Common myeloid progenitor, CD34-positive (primary cell): Measurements from ENCODE around the gene KBTBD2. TPM values are rescaled to one million over a fixed set of nuclear protein-coding genes. Genes with fewer than 3 reads are reported as not detected.

Experiments
- CTCF ChIA-PET: fragments of 350-600 bp; sonication (Branson Sonifier 250); formaldehyde crosslinking; loops from one replicate; lab custom pipeline; 2021; ENCODE audit warnings: antibody characterized with exemption; lab: Charles Lee
- POLR2A ChIA-PET: fragments of 350-600 bp; sonication (Branson Sonifier 250); formaldehyde crosslinking; loops from one replicate; lab custom pipeline; 2021; ENCODE audit warnings: antibody characterized with exemption; lab: Charles Lee
- DNase-seq, 3 donors: peaks; one replicate each; pipeline versions ENCODE4 v3.0.0 to v3.0.0-alpha.2; 2013
- H3K27ac ChIP-seq, 2 experiments: 1 replicate in 1 of 2; 2 replicates in 1 of 2; pipeline ENCODE4 v1.7.0; 2013; ENCODE audit warnings: inconsistent platforms in 2 of 2, low read length in 2 of 2, mild to moderate bottlenecking in 2 of 2, low read depth in 1 of 2, moderate library complexity in 1 of 2; ENCODE audit not compliant: severe bottlenecking in 2 of 2, insufficient read depth in 1 of 2, poor library complexity in 1 of 2
- H3K27me3 ChIP-seq, 5 experiments: replicated peaks in 2 of 5; 1 replicate in 3 of 5; 2 replicates in 2 of 5; pipeline versions ENCODE4 v1.6.1 to v1.7.0; 2013; ENCODE audit warnings: low read length in 4 of 5, mild to moderate bottlenecking in 2 of 5, moderate library complexity in 2 of 5, inconsistent platforms in 1 of 5; ENCODE audit not compliant: insufficient read depth in 5 of 5, control insufficient read depth in 4 of 5
- H3K36me3 ChIP-seq, 4 experiments: 1 replicate in 2 of 4; 2 replicates in 2 of 4; pipeline versions ENCODE4 v1.6.1 to v1.7.0; 2013; ENCODE audit warnings: low read length in 3 of 4, control low read depth in 1 of 4, mild to moderate bottlenecking in 1 of 4; ENCODE audit not compliant: control insufficient read depth in 4 of 4, insufficient read depth in 4 of 4
- H3K4me1 ChIP-seq, 4 experiments: 1 replicate in 3 of 4; 2 replicates in 1 of 4; pipeline versions ENCODE4 v1.6.1 to v1.7.1; 2013; ENCODE audit warnings: low read length in 3 of 4, mild to moderate bottlenecking in 3 of 4, control low read depth in 1 of 4, inconsistent platforms in 1 of 4, moderate library complexity in 1 of 4; ENCODE audit not compliant: control insufficient read depth in 4 of 4, insufficient read depth in 4 of 4; ENCODE audit errors: control extremely low read depth in 1 of 4
- H3K4me3 ChIP-seq, 7 experiments: 1 replicate in 4 of 7; 2 replicates in 3 of 7; pipeline versions ENCODE4 v1.5.1 to v1.7.0; 2013; ENCODE audit warnings: mild to moderate bottlenecking in 7 of 7, low read length in 6 of 7, moderate library complexity in 6 of 7, inconsistent platforms in 2 of 7, low read depth in 2 of 7, control low read depth in 1 of 7; ENCODE audit not compliant: insufficient read depth in 4 of 7, control insufficient read depth in 1 of 7; ENCODE audit errors: extremely low read depth in 1 of 7
- H3K9me3 ChIP-seq, 5 experiments: 1 replicate in 4 of 5; 2 replicates in 1 of 5; pipeline versions ENCODE4 v1.6.1 to v1.7.1; 2013; ENCODE audit warnings: low read length in 4 of 5, mild to moderate bottlenecking in 2 of 5, inconsistent platforms in 1 of 5, low read depth in 1 of 5, moderate library complexity in 1 of 5; ENCODE audit not compliant: control insufficient read depth in 4 of 5, insufficient read depth in 2 of 5; ENCODE audit errors: control extremely low read depth in 1 of 5
- WGBS: methylation state at CpG from one replicate; pipeline ENCODE4 v1.1.5; 2013; ENCODE audit not compliant: insufficient coverage; 5-methylcytosine and 5-hydroxymethylcytosine counted together
- polyA plus RNA-seq: library from polyadenylated mRNA; unstranded; fragments of 120-200 nt; gene quantifications from one replicate; pipeline ENCODE4 v1.2.1, GENCODE V29; 2013

Gene KBTBD2
- 43.1 TPM for polyA plus RNA-seq

DNA sequence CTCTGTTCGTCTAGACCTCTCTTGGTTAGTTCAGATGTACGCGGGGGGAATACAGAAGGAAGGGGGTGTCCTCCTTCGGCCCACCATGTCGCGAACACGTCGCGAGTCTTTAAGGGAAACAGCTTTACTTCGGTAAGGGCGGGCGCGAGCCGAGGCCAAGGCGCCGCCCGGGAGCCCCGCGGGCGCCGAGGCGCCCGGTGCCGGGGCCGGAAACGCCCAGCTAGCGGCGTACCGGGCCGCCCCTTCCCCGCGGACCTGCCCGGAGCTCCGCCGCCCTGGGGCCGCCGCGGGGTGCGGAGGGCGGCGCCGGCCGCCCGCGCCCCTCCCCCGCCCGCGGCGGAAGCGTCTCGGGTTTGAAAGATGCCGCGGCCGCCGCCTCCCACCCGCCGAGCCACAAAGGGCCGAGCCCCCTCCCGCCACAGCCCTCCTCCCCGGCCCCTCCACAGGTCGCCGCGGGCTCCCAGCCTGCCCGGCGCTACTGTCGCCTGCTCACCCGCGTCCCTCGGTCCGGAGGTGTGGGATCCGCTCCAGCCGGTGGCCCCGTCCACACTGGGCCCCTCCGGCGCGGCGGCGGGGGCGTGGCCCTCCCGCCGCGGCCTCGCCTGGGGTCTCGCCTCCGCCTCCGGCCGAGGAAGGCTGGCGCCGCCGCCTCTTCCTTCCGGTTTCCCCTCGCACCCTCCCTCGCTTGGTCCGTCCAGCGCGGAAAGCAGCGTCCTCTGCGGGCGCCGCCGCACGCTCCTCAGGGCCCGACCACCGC lies at the start of gene KBTBD2:
Gene KBTBD2 (minus strand): TSS at position 718 of the 757 bp plus-strand sequence. CDS start 12,156 bp downstream, outside the sequence.
- H3K36me3 ChIP-seq, result no peaks in the 10 kb centered on the region
- DNase-seq, result peak; percentile 86 to 94 (median 92)
- WGBS, result 0% methylated on average over 88 of the region's 104 CpGs
- peak within 1 kb of the TSS; percentile 81 to 98 (median 92) for H3K4me3 ChIP-seq
- H3K4me1 ChIP-seq, result peaks cover 25 to 53% (median 33%) of the 10 kb centered on the region in 4 experiments
- no peaks in the 10 kb centered on the region for H3K27me3 ChIP-seq
- ChIA-PET CTCF (interaction anchor here (2.0 to 3.1 kb wide), 3 partner anchors 12 to 45 kb away, joined by 6 to 15 read pairs (median 15); no protein-coding TSS in a partner anchor), POLR2A (interaction anchor here (0.9 to 2.4 kb wide), 3 partner anchors 14 to 52 kb away, joined by 3 to 8 read pairs (median 4); no protein-coding TSS in a partner anchor)
- peak within 1 kb of the TSS; percentile 95 to 98 for H3K27ac ChIP-seq
- H3K9me3 ChIP-seq, result no peaks in the 10 kb centered on the region

DNA sequence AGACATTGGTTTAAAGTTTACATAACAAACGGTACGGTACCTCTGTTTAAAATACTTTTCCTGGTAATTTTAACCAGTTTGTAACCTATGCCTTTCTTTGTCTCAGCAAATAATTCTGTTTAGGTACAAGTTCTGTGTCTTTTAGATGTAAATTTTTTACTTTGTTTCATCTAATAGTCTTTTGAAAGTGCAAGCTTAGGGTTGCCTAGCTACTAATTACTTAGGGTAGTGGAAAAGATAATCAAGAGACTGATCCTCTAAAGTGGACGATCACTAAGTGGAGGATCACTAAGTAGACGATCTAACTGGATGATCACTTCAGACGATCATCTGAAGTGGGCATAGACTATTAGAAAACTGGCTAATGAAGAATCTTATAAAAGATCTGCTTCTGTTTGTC lies 49.6 kb upstream of the KBTBD2 start:
- Histone ChIP-seq H3K9me3 (no peaks in the 10 kb centered on the region), H3K36me3 (peaks cover 0 to 4% (median 0%) of the 10 kb centered on the region in 4 experiments), H3K4me3 (peak overlapping the region in 5 of 7 experiments; percentile 69 to 93 (median 74)), H3K27me3 (no peaks in the 10 kb centered on the region), H3K27ac (no peak overlapping the region), H3K4me1 (peaks cover 5 to 31% (median 20%) of the 10 kb centered on the region in 4 experiments)
- WGBS, result 86% methylated on average over 5 of the region's 5 CpGs
- CTCF ChIA-PET, result interaction anchor here (0.9 to 3.8 kb wide), 7 partner anchors 48 to 167 kb away, joined by 4 to 41 read pairs (median 10); partner anchors contain the start of gene RP9
- DNase-seq, result no peak
- POLR2A ChIA-PET, result no interaction called here

DNA sequence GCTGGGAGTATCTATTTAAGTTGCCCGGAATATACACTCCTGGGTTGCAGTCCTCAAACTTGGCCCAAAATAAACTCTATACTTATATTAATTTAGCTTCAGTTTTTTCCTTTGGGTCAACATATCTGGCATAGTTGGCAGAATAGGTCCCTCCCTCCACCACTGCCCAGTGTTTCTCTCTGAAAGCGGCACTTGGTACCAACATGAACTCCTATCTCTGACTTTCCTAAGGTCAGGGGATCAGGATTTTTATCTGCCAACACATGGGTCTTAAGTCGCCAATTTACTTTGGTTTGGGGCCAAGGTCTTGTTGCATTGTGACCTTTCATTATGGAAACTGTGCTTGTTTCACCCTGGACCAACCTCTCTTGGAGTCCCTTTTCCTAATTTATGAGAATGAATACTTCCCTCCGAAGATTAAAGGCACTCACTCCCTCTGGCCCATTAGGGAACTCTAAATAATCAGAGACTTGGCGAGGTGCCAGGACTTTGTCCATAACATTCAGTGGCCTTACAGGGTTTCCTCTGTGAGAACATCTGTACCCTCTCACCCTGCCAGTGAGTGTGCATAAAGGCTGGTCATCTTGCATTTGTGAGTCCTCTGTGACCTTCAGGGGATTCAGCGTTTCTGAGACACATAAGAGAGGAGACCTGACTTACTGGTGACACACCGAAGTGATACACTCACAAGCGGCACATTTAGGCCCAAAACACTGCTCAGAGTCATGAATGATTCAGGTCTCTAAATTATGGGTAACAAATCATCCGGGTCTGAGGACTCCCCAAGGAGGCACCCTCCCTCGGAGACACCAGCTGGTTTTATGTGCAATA lies 46.0 kb upstream of the KBTBD2 start:
- POLR2A ChIA-PET, result no interaction called here
- WGBS, result 91% methylated on average over 10 of the region's 10 CpGs
- no peak overlapping the region for H3K27ac ChIP-seq

DNA sequence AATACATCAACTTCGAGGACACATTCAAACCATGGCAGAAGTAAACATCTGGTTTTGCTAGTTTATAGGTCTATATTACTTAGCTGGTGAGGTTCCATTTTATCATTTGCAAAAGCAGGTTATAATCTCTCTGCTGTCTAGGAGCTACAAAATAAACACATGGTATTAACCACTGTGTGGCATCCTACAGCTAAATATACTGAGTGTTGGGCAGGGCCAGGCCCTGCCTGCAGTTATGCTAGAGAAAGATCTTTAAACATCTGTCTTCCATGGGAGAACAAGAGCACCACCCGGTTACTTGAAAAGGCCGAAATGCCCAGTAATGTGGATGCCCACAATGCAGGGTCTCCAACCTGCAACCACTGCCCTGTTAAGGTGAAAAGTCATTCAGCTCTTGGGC lies 45.1 kb upstream of the KBTBD2 start:
- DNase-seq, result no peak
- Histone ChIP-seq H3K36me3 (peaks cover 0 to 9% (median 2%) of the 10 kb centered on the region in 4 experiments), H3K27me3 (no peaks in the 10 kb centered on the region), H3K9me3 (no peaks in the 10 kb centered on the region), H3K4me3 (no peak overlapping the region), H3K4me1 (peaks cover 2 to 27% (median 9%) of the 10 kb centered on the region in 4 experiments), H3K27ac (no peak overlapping the region)
- ChIA-PET CTCF (interaction anchor here (0.6 to 1.9 kb wide), 2 partner anchors 9 to 14 kb away, joined by 3 to 6 read pairs; no protein-coding TSS in a partner anchor), POLR2A (no interaction called here)
- 90% methylated on average over 2 of the region's 3 CpGs for WGBS

More for the DNA sequence above, 46.0 kb upstream of the KBTBD2 start:
- Histone ChIP-seq H3K4me3 (no peak overlapping the region), H3K9me3 (no peaks in the 10 kb centered on the region), H3K36me3 (peaks cover 0 to 6% (median 2%) of the 10 kb centered on the region in 4 experiments), H3K27me3 (no peaks in the 10 kb centered on the region), H3K4me1 (peaks cover 5 to 29% (median 17%) of the 10 kb centered on the region in 4 experiments)
- DNase-seq, result no peak
- CTCF ChIA-PET, result interaction anchor here (1.9 kb wide), 1 partner anchor 10 kb away, joined by 6 read pairs; no protein-coding TSS in a partner anchor

DNA sequence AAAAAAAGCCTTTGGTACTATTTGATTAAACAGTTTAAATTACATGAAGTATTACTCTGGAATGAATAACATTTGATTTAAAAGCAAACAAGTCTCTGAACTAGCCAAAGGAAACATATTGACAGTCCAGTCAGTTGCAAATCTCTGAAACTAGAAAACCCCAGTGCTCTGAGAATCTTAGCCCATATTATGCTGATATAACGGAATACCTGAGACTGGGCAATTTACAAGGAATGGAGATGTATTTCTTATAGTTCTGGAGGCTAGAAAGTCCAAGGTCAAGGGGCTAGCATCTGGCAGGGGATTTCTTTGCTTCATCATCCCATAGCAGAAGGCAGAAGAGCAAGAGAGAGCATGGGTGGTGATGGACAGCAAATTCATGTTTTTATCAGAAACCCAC lies 44.0 kb upstream of the KBTBD2 start:
- POLR2A ChIA-PET, result no interaction called here
- peaks cover 0 to 19% (median 4%) of the 10 kb centered on the region in 4 experiments for H3K36me3 ChIP-seq
- H3K9me3 ChIP-seq, result no peaks in the 10 kb centered on the region
- no peak for DNase-seq
- 100% methylated on average over 1 of the region's 1 CpG for WGBS
- H3K27ac ChIP-seq, result no peak overlapping the region
- H3K4me1 ChIP-seq, result peaks cover 0 to 17% (median 4%) of the 10 kb centered on the region in 4 experiments
- H3K4me3 ChIP-seq, result no peak overlapping the region
- CTCF ChIA-PET, result interaction anchor here (1.9 kb wide), 1 partner anchor 8 kb away, joined by 6 read pairs; no protein-coding TSS in a partner anchor
- no peaks in the 10 kb centered on the region for H3K27me3 ChIP-seq

DNA sequence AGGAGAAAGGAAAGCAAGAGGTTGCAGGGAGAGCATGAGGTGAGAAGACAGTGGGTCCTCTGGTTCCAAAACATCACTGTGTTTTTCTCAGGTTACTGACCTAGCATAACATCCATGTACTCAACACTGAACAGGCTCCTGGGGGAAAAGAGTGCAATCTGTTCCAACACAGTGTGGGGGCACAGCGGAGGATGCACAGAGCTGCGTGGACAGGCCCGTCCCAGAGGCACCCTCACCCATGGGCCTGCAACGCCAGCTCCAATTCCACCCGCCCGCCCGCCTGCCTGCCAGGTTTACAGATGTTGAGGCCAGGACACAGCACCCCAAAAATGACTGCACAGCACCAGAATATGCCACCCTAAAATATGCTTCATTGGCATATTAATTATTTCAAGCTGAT lies 38.8 kb upstream of the KBTBD2 start:
- no peak overlapping the region for H3K27ac ChIP-seq
- H3K4me3 ChIP-seq, result no peak overlapping the region
- H3K27me3 ChIP-seq, result no peaks in the 10 kb centered on the region
- DNase-seq, result no peak
- H3K9me3 ChIP-seq, result no peaks in the 10 kb centered on the region
- WGBS, result 100% methylated on average over 2 of the region's 7 CpGs
- no peaks in the 10 kb centered on the region for H3K4me1 ChIP-seq
- CTCF ChIA-PET, result interaction anchor here (0.8 kb wide), 1 partner anchor 84 kb away, joined by 3 read pairs; no protein-coding TSS in a partner anchor
- H3K36me3 ChIP-seq, result peaks cover 0 to 43% (median 20%) of the 10 kb centered on the region in 4 experiments
- POLR2A ChIA-PET, result no interaction called here
